HEK293 (cell line): ENCODE data around the gene TNFRSF17.

ENCODE experiments used
- GLI4 ChIP-seq: fragments of 450-650 bp; formaldehyde crosslinking; IDR thresholded peaks from 2 replicates; pipeline ENCODE4 v1.5.1; 2016; ENCODE audit warnings: missing biosample characterization, missing genetic modification characterization
- KLF1 ChIP-seq: fragments of 450-650 bp; formaldehyde crosslinking; IDR thresholded peaks from 2 replicates; pipeline ENCODE4 v1.5.1; 2016; ENCODE audit warnings: missing biosample characterization, missing genetic modification characterization
- KLF10 ChIP-seq: fragments of 450-650 bp; IDR thresholded peaks from 2 replicates; pipeline ENCODE4 v1.5.1; 2018; ENCODE audit warnings: missing biosample characterization, mild to moderate bottlenecking, missing genetic modification characterization
- KLF16 ChIP-seq: fragments of 450-650 bp; formaldehyde crosslinking; IDR thresholded peaks from 2 replicates; pipeline ENCODE4 v1.5.1; 2017; ENCODE audit warnings: missing biosample characterization, missing genetic modification characterization
- TCF7L2 ChIP-seq: IDR thresholded peaks from 2 replicates; pipeline ENCODE4 v1.6.1; 2011; ENCODE audit warnings: low read depth, mild to moderate bottlenecking, inconsistent platforms, low read length, moderate library complexity, borderline replicate concordance
- ZNF24 ChIP-seq: fragments of 450-650 bp; formaldehyde crosslinking; IDR thresholded peaks from 2 replicates; pipeline ENCODE4 v1.5.1; 2016; ENCODE audit warnings: missing biosample characterization, missing genetic modification characterization
- ZNF510 ChIP-seq: fragments of 450-650 bp; formaldehyde crosslinking; IDR thresholded peaks from 2 replicates; pipeline ENCODE4 v1.5.1; 2018; ENCODE audit warnings: mild to moderate bottlenecking, missing genetic modification characterization, missing biosample characterization; ENCODE audit not compliant: insufficient replicate concordance
- ZNF664 ChIP-seq: fragments of 450-650 bp; formaldehyde crosslinking; IDR thresholded peaks from 2 replicates; pipeline ENCODE4 v1.5.1; 2016; ENCODE audit warnings: missing biosample characterization, missing genetic modification characterization
- ZNF747 ChIP-seq: fragments of 450-650 bp; formaldehyde crosslinking; IDR thresholded peaks from 2 replicates; pipeline ENCODE4 v1.5.1; 2016; ENCODE audit warnings: missing biosample characterization, missing genetic modification characterization
- TF ChIP-seq, protein P1 (sequence below): fragments of 450-650 bp; formaldehyde crosslinking; IDR thresholded peaks from 2 replicates; pipeline ENCODE4 v1.5.1; 2016; ENCODE audit warnings: missing biosample characterization, missing genetic modification characterization
- TF ChIP-seq, protein P2 (sequence below): fragments of 450-650 bp; formaldehyde crosslinking; IDR thresholded peaks from 2 replicates; pipeline ENCODE4 v1.5.1; 2016; ENCODE audit warnings: missing biosample characterization, missing genetic modification characterization
- TF ChIP-seq, protein P3 (sequence below): fragments of 450-650 bp; formaldehyde crosslinking; IDR thresholded peaks from 2 replicates; pipeline ENCODE4 v1.5.1; 2016; ENCODE audit warnings: missing biosample characterization, missing genetic modification characterization

DNA sequence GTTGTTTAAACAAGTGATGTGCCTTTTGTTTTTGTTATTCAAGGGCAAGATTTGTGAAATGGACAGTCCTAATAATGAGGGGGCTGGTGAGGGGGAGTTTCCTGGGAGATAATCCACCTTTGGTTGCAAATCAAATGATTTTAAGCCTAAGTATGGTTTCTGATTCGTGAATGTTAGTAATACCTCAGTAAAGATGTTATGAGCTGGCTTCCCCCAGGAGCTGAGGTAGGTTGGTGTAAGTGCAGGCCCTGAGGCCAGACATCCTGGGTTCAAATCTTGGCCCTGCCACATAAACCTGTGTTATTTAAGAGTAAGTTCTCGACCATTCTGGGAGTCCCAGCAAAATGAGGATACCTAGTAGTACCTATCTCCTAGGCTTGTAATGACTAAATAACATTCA is 13.1 kb downstream of the TNFRSF17 start:
- no peak for TF ChIP-seq KLF16
- TF ChIP-seq GLI4 (tag by site-specific recombination) = no peak
- TF ChIP-seq, protein P1, sequence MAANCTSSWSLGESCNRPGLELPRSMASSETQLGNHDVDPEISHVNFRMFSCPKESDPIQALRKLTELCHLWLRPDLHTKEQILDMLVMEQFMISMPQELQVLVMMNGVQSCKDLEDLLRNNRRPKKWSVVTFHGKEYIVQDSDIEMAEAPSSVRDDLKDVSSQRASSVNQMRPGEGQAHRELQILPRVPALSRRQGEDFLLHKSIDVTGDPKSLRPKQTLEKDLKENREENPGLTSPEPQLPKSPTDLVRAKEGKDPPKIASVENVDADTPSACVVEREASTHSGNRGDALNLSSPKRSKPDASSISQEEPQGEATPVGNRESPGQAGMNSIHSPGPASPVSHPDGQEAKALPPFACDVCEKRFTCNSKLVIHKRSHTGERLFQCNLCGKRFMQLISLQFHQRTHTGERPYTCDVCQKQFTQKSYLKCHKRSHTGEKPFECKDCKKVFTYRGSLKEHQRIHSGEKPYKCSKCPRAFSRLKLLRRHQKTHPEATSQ (tag by site-specific recombination) = no peak
- TF ChIP-seq, protein P2, sequence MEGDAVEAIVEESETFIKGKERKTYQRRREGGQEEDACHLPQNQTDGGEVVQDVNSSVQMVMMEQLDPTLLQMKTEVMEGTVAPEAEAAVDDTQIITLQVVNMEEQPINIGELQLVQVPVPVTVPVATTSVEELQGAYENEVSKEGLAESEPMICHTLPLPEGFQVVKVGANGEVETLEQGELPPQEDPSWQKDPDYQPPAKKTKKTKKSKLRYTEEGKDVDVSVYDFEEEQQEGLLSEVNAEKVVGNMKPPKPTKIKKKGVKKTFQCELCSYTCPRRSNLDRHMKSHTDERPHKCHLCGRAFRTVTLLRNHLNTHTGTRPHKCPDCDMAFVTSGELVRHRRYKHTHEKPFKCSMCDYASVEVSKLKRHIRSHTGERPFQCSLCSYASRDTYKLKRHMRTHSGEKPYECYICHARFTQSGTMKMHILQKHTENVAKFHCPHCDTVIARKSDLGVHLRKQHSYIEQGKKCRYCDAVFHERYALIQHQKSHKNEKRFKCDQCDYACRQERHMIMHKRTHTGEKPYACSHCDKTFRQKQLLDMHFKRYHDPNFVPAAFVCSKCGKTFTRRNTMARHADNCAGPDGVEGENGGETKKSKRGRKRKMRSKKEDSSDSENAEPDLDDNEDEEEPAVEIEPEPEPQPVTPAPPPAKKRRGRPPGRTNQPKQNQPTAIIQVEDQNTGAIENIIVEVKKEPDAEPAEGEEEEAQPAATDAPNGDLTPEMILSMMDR (tag by site-specific recombination) = no peak
- no peak for TF ChIP-seq TCF7L2
- TF ChIP-seq KLF1 (tag by site-specific recombination) = no peak
- TF ChIP-seq ZNF747 = no peak
- TF ChIP-seq ZNF24 (tag by site-specific recombination) = no peak
- TF ChIP-seq, protein P3, sequence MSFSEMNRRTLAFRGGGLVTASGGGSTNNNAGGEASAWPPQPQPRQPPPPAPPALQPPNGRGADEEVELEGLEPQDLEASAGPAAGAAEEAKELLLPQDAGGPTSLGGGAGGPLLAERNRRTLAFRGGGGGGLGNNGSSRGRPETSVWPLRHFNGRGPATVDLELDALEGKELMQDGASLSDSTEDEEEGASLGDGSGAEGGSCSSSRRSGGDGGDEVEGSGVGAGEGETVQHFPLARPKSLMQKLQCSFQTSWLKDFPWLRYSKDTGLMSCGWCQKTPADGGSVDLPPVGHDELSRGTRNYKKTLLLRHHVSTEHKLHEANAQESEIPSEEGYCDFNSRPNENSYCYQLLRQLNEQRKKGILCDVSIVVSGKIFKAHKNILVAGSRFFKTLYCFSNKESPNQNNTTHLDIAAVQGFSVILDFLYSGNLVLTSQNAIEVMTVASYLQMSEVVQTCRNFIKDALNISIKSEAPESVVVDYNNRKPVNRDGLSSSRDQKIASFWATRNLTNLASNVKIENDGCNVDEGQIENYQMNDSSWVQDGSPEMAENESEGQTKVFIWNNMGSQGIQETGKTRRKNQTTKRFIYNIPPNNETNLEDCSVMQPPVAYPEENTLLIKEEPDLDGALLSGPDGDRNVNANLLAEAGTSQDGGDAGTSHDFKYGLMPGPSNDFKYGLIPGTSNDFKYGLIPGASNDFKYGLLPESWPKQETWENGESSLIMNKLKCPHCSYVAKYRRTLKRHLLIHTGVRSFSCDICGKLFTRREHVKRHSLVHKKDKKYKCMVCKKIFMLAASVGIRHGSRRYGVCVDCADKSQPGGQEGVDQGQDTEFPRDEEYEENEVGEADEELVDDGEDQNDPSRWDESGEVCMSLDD (tag by site-specific recombination) = no peak
- no peak for TF ChIP-seq ZNF510
- TF ChIP-seq KLF10 (tag by site-specific recombination) = no peak
- peak; percentile 92 for TF ChIP-seq ZNF664 (tag by site-specific recombination)
